HEK293 (cell line): ENCODE results near the gene IL1B.

ENCODE experiments used
- CTCF ChIP-seq: fragments of 450-650 bp; formaldehyde crosslinking; IDR thresholded peaks from 2 replicates; pipeline ENCODE4 v1.5.1; 2016; ENCODE audit warnings: missing biosample characterization, missing genetic modification characterization
- EGR2 ChIP-seq: fragments of 450-650 bp; formaldehyde crosslinking; IDR thresholded peaks from 2 replicates; pipeline ENCODE4 v1.5.1; 2016; ENCODE audit warnings: low read depth, missing biosample characterization, missing genetic modification characterization
- PRDM10 ChIP-seq: fragments of 450-650 bp; formaldehyde crosslinking; IDR thresholded peaks from 2 replicates; pipeline ENCODE4 v1.5.1; 2016; ENCODE audit warnings: missing biosample characterization, missing genetic modification characterization
- SP2 ChIP-seq: fragments of 450-650 bp; formaldehyde crosslinking; IDR thresholded peaks from 2 replicates; pipeline ENCODE4 v1.5.1; 2016; ENCODE audit warnings: missing biosample characterization, missing genetic modification characterization
- ZBTB10 ChIP-seq: fragments of 450-650 bp; formaldehyde crosslinking; IDR thresholded peaks from 2 replicates; pipeline ENCODE4 v1.5.1; 2016; ENCODE audit warnings: missing biosample characterization, missing genetic modification characterization
- ZIC2 ChIP-seq: fragments of 450-650 bp; formaldehyde crosslinking; IDR thresholded peaks from 2 replicates; pipeline ENCODE4 v1.5.1; 2016; ENCODE audit warnings: missing biosample characterization, missing genetic modification characterization
- ZNF184 ChIP-seq: fragments of 450-650 bp; IDR thresholded peaks from 2 replicates; pipeline ENCODE4 v1.5.1; 2018; ENCODE audit warnings: missing biosample characterization, mild to moderate bottlenecking, missing genetic modification characterization
- ZNF335 ChIP-seq: fragments of 450-650 bp; formaldehyde crosslinking; conservative IDR thresholded peaks from 2 replicates; pipeline ENCODE4 v1.5.1; 2016; ENCODE audit warnings: missing biosample characterization, missing genetic modification characterization
- ZNF416 ChIP-seq: fragments of 450-650 bp; formaldehyde crosslinking; IDR thresholded peaks from 2 replicates; pipeline ENCODE4 v1.5.1; 2016; ENCODE audit warnings: missing biosample characterization, missing genetic modification characterization
- ZNF433 ChIP-seq: fragments of 450-650 bp; formaldehyde crosslinking; IDR thresholded peaks from 2 replicates; pipeline ENCODE4 v1.5.1; 2016; ENCODE audit warnings: missing biosample characterization, missing genetic modification characterization, low read depth
- ZNF514 ChIP-seq: fragments of 450-650 bp; formaldehyde crosslinking; IDR thresholded peaks from 2 replicates; pipeline ENCODE4 v1.5.1; 2016; ENCODE audit warnings: missing biosample characterization, missing genetic modification characterization
- ZNF596 ChIP-seq: fragments of 450-650 bp; IDR thresholded peaks from 2 replicates; pipeline ENCODE4 v1.5.0; 2018; ENCODE audit warnings: missing biosample characterization, mild to moderate bottlenecking, missing genetic modification characterization, moderate library complexity
- ZNF776 ChIP-seq: fragments of 450-650 bp; formaldehyde crosslinking; IDR thresholded peaks from 2 replicates; pipeline ENCODE4 v1.5.0; 2017; ENCODE audit warnings: missing biosample characterization, missing genetic modification characterization, borderline replicate concordance

GRCh38 chr2:112883669-112884068 lies 47.1 kb upstream of the IL1B start:
- TF ChIP-seq ZNF433 (tag by site-specific recombination) (no peak), CTCF (tag by site-specific recombination) (no peak), SP2 (tag by site-specific recombination) (no peak), ZNF416 (tag by site-specific recombination) (no peak), ZIC2 (tag by site-specific recombination) (no peak), ZNF514 (tag by site-specific recombination) (no peak), ZNF335 (tag by site-specific recombination) (no peak), ZNF596 (tag by site-specific recombination) (no peak), PRDM10 (no peak), EGR2 (tag by site-specific recombination) (peak; percentile 58), ZNF776 (no peak), ZBTB10 (tag by site-specific recombination) (no peak), ZNF184 (tag by site-specific recombination) (no peak)
